ENCODE measurements around the gene PGAM1.
"Not testable (repeated sequence)": the region's sequence is repeated elsewhere in the genome, so short reads cannot be mapped to it uniquely, and the experiment has no call there.

Gene PGAM1

DNA sequence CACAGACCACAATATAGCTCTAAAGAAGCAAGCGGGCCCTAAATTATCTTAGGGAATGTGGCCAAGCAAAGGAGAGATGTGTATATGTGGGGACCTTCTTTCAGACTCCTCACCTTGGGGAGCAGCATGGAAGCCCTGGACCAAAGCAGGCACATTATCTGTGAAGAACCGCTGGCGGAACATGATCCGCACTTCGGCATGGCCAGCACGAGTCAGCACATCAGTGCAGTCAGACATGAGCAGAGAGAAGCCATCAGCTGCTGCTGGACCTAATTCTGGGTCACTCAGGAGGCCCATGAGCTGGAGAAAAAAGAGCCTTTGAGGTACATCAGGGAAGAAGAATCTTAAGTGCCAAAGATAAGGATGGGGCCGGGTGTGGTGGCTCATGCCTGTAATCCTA lies 33.9 kb downstream of the PGAM1 start:
- ATAC-seq = no peak

DNA sequence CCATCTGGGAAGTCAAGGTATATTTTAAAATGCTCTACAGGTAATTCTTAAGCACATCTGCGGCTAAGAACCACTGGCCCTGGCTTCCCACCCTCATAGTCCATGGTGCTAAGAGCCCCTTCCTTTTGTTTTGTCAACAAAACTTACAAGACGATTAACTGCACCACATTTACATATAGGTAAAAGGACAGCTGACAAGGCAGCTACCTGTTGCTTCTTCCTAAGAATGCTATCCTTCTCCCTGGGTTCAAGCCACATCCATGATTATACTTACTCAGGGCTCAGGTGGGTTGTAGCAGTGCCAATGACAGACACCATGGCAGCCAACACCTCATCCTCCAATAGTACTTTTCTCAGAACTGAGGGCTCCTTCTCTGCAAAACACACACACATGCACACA lies 36.3 kb downstream of the PGAM1 start:
- no peak for ATAC-seq

DNA sequence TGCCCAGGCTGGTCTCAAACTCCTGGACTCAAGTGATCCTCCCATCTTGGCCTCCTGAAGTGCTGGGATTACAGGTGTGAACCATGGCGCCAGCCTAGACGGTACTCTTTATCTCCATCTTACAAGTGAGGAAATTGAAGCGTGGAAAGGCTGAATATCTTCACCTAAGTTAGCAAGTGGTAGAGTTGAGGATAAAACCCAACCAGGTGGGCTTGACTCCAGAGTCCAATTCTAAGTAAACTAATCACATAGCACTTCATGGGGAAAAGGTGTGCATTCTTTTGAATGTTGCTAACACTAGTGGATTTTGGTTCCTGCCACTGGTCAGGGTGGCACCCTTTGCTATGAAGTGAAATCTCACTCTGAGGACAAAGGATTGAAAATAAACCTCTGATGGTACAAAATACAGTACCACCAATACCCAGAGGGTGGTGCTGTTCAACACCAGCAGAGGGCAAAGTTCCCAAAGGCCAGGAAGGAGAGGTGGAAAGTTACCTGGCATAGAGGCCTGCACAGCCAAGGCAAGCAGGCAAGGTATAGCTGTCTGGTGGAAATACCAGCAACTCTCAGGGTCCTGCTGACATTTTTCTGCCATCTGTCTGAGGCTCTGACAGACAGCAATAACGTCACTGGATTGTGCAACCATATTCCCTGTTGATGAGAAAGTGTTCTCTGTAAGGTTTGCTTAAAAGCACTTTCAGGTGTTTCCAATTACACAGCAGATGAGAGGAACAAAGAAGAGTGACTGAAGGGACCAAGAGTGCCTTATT lies 37.6 kb downstream of the PGAM1 start:
- ATAC-seq = peak in 1 of 2 donors; percentile 47

DNA sequence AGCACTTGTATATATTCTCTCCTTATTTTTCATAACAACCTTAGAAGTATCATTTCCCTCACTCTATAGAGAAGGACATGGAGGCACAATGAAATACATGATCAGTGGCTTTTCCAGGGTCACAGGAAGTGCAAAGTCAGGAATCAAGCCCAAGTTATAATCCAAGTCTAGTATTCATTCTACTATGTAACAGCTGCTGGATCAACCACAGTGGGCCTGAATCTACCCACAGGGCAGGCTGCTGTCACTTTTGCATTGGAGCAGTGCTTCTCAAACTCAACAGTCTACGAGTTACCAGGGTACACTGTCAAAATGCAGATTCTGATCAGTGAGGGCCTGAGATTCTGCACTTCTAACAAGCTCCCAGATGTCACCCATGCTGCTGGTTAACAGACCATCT lies 38.2 kb downstream of the PGAM1 start:
- no peak for ATAC-seq

DNA sequence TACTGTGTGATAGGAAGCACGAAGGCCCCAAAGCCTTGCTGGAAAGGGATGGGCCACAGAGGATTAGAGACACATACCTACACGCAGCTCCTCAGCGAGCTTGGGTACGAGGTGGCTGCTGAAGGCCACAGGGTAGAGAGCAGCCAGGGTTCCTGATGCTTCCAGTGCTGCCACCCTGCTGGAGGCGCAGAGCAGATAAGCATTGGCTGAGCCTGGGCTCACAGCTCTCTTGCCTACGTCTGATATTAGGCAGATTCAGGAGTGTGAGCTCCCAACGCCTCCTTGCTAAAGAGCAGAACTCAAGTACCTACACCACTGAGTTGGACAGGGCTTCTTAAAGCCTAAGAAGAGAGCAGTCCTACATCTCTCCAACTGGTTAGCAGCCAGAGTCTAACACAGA lies 40.0 kb downstream of the PGAM1 start:
- no peak for ATAC-seq

DNA sequence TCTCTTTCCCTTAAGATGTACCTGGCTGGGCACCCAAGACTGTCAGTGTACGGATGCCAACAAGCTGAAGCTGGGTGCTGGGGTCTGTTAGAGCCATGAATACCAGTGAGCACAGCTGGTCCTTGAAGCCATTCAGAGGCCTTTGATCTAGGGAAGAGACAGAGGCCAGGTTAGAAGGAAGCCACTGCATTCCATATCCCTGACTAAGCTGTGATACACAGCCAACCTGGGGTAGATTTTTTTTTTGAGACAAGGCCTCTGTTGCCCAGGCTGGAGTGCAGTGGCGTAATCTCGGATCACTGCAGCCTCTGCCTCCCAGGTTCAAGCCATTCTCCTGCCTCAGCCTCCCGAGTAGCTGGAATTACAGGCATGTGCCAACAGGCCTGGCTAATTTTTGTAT lies 40.8 kb downstream of the PGAM1 start:
- ATAC-seq = no peak

DNA sequence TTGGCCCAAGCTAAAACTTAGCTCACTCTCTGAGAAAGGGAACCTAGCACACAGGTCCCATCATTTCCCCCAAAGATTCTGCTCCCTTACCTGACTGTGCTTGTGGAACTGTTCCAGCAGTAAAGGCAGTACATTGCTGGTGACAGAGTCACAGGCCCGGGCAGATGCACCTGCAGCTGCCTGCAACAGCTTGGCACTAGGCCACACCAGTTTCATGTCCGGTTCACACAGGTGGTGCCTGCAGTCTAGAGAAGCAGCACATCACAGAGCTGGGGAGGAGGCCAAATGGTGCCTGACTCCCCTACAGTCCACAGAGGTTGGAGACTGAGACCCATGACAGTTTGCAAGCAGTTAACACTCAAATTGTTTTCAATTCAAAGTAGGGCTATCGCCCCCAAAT lies 42.2 kb downstream of the PGAM1 start:
- ATAC-seq = no peak

DNA sequence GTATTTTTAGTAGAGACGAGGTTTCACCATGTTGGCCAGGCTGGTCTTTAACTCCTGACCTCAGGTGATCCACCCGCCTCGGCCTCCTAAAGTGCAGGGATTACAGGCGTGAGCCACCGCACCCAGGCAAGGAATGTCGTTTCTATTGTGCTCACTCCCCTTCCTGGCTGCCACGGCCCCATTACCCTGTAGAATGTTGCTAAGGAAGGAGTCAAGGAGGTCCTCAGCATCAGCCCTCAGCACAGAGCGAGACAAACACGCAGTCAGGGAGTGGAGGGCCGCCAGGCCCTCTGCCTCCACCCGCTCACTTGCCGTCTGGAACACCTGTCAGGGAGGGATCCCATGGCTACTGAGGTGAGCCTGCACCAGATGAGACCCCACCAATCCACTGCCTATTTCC lies 42.8 kb downstream of the PGAM1 start:
- ATAC-seq = not testable (repeated sequence)

DNA sequence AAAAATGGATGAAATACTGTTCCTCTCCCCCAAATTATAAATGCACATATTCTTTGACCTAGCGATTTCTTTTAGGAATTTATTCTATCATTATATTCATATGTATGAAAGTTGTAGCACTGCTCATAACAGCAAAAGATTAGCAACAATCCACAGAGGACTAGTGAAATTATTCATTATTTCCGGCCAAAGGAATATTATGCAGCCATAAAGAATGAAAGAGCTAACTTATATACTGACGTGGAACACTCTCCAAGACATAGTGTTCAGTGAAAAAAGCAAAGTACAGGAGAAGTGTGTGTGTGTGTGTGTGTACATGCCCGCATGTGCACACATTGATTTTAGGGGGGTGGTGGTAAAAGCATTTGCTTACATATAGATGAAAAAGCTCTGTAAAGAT lies 48.9 kb downstream of the PGAM1 start:
- ATAC-seq = no peak

DNA sequence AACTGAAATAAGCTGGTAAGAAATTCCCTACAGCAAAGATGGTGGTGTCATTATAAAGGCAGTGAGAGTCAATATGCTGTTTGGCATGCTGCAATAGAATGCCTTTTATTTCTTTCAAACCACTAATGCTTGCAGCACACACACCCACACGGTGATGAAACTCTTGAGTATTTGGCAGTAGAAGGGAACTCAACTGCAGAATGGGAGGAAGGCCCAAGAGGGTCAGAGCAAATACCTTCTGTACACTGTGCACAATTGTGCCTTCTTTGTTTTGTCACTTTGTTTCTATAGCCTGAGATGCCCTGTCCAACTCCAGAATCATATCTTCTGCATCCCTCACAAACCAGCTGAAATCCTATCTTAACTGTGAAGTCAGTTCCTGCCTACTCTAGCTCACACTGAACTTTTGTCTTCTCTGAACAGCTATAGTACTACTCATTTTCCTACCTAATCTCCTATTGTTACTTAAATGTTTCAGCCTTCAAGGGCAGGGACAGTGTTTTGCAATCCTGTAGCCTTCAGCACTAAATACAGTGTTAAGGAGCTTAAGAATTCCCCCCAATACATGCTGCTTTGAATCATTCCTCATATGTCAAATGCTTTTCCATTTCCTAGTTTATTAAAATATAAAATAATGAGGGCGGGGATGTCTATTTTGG lies 50.1 kb downstream of the PGAM1 start:
- ATAC-seq = no peak

DNA sequence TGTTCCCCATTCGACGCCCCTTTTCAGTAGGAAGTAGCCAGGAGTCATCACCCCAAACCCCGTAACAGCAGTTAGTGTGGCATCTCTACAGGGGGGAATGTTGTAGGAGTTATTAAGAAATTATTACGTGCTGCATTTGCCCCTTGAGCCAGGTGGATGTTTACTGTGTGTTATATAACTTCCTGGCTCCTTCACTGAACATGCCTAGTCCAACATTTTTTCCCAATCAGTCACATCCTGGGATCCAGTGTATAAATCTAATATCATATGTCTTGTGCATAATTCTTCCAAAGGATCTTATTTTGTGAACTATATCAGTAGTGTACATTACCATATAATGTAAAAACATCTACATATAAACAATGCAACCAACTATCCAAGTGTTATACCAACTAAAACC lies 53.4 kb downstream of the PGAM1 start:
- not testable (repeated sequence) for ATAC-seq

DNA sequence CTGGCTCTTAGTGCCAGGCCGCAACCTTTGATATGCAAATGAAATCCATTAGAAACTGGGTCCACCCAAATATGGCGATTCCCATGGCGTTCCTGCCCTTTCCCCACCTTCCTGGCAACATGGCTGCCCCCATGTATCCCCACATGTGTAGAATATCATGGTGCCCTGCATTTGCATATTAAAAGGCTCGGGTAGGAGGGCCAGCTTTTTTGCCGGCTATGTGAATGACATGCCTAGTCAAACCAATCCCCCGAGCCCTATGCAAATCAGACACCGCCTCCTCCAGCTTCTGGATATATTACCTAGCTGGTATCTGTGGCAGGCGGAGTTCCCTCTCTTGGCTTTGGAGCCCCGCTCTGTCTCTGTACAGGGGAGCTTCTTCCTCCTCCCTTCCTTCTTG lies 53.9 kb downstream of the PGAM1 start:
- no peak for ATAC-seq

DNA sequence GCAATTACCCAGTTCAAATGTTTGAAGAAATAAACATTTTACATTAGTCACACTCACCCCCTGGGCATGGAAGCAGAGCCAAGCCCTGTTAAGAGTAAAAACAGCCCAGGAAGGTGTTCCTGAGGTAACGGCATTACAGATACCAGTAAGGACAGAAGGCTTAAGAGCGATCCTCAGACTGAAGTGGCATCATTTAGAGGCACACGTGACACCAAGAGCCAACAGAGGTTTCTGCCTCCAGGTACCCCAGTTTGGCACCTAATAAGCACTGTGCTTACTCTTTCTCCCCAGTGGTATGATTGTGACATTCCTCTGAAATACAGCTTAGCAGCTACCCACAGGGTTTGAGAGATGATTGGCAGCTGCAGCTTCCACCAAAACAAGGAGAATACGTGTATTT lies 55.1 kb downstream of the PGAM1 start:
- ATAC-seq = no peak

DNA sequence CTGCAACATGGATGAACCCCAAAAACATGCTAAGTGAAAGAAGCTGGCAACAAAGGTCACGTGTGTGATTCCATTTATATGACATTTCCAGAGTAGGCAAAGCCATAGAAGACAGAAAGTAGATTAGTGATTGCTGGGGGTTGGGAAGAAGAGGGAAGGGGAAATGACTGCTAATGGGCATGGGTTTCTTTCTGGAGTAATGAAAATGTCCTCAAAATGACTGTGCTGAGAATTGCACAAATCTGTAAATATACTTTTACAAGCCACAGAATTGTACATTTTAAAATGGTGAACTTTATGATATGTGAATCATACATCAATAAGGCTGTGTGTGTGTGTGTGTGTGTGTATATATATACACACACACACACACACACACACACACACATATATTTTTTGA lies 56.4 kb downstream of the PGAM1 start:
- no peak for ATAC-seq
